GM19324 (cell line): ENCODE data around the gene FETUB.

Experiments
- ATAC-seq: cut with Tn5 transposase; IDR thresholded peaks from one replicate; pipeline ENCODE4 v1.9.1; 2021; ENCODE audit warnings: mild to moderate bottlenecking, moderate library complexity; ENCODE audit not compliant: unreplicated experiment, low FRiP score

The FETUB gene

DNA sequence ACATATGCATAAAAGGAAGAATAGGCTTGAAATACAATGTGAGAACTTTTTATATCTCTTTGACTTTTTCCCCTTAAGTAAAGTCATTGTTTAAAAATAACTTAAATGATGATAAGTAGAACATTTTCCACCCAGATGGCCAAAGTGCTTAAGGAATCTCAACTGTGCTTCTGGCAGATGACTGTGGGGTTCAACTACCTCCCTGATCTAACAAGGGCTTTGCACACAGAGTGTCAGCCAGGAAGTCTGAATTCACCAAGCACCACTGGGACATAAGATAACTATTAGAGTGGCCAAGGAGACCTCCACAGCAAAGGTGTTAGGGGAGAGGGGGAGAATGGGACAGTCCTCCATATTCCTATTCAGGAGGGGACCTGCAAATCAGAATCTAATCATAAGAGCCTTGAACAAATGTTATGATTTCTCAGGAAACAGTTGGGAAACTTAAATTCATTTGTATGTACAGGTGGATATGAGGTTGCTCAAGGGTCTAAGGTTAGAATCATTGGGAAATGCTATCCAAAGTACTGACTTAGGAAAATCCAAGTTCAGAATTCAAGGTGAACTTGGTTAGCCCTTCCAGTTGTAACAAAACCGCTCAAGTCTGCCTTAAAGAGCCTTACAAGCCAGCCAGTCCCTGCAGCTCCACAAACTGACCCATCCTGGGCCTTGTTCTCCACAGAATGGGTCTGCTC lies at the start of gene FETUB:
TSS of gene FETUB (plus strand) at position 622 of the 695 bp plus-strand sequence. CDS start at position 684, 62 bp downstream.
- ATAC-seq: no peak

DNA sequence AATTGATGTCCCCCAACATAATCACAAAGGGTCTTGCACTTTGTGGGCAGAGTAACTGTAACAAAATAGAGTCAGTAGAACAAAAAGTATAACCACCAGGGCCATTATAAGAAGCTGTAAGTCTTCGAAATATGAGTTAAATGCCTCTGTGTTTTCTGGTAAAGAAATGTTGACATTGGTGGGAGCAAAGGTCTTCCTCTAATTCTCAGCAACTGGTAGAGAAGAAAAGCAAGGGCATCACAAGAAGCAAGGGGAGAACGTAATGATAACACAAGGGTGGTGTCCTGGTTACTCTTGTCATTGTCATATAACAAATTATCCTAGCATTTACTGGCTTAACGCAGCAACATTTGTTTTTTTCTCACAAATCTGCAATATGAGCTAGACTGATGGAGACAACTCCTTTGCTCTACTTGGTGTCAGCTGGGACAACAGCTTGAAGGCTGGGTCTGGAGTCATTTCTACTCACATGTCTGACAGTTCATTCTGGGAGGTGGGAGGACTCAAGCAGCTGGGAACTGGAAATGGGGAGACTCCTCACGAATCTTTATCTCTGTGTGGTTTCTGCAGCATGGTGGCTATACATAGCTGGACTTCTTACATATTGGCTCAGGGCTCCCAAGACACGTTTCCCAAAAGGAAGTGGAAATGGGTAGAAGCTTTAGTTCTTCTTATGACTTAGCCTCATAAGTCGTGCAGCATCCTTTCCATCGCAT lies 49.5 kb upstream of the FETUB start:
- no peak for ATAC-seq

DNA sequence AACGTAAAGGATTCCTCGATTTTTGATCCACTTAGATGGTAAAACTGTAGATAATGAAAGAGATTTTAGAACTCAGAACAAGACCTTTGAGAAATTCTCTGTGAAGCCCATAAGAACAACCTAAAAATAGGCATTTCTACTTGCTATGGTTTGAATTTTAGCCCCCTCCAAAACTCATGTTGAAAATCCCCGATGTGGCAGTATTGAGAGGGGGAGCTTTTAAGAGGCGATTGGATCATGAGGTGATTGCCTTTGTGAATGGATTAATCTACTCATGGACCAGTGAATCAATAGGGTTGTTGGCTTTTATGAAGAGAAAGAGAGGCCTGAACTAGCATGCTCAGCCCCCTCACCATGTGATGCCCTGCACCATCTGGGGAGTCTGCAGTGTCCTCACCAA lies 47.5 kb upstream of the FETUB start:
- ATAC-seq: no peak

GRCh38 chr3:186593862-186594261 lies 46.3 kb upstream of the FETUB start:
- no peak for ATAC-seq

- no peak for ATAC-seq
Measured at GRCh38 chr3:186594591-186595113, 45.5 kb upstream of the FETUB start.

DNA sequence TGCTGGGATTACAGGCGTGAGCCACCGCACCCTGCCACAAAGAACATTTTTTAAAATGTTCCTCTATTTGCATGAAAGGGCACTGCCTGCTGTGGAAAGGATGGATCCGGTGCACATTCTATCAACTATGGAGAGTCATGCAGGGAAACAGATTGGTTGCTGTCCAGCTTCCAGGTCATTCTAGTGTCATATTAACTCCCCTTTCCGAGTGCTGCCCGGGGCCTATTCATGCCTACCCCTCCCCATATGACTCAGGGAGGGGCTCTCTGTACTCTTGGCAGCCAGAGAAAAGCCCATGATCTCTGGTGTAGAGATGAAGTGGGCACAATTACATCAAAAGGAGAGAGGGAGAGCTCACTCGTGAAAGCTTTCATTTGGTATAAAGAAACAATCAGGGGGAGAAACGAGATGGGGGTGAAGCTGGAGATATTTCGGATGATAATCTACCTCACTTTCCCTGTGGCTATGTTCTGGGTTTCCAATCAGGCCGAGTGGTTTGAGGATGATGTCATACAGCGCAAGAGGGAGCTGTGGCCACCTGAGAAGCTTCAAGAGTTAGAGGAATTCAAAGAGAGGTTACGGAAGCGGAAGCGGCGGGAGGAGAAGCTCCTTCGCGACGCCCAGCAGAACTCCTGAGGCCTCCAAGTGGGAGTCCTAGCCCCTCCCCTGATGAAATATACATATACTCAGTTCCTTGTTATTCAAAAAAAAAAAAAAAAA lies 43.5 kb upstream of the FETUB start:
- no peak for ATAC-seq

GRCh38 chr3:186598108-186598784 lies 42.0 kb upstream of the FETUB start:
- ATAC-seq: no peak

DNA sequence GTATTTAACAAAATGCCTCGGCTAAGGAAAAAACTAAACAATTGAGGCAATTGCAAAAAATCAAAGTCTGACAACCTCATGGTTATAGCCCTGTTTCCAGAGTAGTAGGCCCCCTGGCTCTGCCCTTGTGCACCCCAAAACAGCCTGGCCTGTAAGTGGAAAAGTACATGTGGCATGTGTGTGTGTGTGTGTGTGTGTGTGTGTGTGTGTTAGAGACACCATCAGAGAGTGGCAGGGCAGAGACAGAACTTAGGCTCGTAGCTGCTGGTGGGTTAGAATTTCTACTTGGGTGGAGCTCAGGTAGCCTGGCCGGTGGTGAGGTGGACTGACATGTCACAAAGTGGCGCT lies 41.4 kb upstream of the FETUB start:
- ATAC-seq: no peak

- ATAC-seq: no peak
Measured at GRCh38 chr3:186599142-186599784, 40.9 kb upstream of the FETUB start.

DNA sequence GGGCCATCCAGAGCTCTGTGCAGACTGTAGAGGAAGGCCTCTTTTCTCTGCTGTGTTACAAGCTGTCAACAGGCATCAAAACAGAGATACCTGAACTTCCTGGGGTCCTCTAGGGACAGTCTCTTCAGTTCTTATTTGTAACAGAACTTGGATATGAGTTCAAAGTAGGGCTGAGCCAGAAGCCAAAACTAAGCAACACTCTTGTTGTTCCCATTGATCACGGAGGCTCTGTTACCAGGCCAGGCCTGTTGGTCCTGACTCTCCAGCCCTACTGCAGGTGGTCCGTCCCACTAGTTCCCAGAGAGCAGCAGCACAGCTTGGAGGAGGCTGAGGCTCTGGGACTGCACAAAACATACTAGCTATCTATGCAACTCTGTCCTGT lies 40.4 kb upstream of the FETUB start:
- no peak for ATAC-seq

DNA sequence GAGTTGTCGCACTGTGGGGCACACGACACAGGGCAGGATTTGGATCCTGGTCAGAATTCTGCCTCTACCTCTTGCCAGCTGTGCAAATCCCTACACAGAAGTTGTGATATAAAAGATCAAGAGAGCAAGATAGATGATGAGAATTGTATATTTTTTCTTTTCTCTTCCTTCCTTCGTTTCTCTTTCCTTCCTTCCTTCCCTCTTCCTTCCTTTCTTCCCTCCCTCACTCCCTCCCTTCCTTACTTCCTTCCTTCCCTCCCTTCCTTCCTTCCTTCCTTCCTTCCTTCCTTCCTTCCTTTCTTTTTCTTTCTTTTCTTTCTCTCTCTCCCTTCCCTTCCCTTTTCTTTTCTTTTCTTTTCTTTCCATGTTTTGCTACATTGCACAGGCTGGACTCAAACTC lies 39.3 kb upstream of the FETUB start:
- ATAC-seq: no peak

GRCh38 chr3:186603159-186603558 lies 37.0 kb upstream of the FETUB start:
- no peak for ATAC-seq

DNA sequence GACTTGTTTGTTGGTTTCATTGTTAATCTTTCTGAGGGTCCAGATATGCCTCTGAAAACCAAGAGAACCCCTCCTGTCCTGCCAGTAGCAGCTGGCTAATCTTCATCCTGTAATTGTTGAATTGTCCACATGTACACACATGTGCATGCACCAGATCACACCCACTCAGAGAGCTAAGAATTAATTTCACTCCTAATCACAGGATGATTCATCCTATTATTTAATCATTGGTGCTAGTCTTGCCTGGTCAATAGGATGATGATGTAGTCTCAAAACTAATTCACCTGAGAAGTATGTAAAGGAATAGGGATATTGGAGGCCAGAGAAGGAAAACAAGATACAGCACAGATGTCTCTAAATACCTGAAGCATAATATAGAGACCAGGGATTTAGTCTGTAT lies 35.1 kb upstream of the FETUB start:
- no peak for ATAC-seq

- no peak for ATAC-seq
Measured at GRCh38 chr3:186605561-186606545, 34.3 kb upstream of the FETUB start.

DNA sequence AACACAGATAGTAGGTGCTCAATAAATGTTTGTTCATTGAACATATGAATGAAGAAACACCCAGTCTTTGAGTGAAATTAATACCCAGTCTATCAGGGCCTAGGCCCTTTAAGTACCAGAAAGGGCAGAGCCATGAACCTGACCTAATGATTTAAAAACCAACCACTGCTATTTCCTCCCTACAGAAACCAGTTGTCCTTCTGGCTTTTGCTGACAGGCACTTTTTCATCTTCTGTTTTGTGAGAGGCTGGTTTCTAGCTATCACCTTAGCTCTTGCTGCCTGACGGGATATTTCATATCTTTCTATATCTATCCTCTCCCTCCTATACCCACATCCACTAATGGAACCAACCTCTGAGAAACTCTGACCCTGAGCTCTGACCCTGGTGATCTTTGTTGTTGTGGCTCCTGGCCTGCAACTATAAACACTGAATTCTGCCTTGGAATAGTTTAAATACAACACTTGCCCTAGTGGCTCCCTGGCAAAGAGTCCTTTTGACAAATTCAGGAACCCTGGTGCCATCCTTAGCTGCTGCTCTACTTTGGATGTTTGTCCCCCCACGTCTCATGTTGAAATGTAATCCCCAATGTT lies 31.5 kb upstream of the FETUB start:
- ATAC-seq: no peak

- no peak for ATAC-seq
Measured at GRCh38 chr3:186609247-186609868, 30.8 kb upstream of the FETUB start.

GRCh38 chr3:186612065-186612464 lies 28.1 kb upstream of the FETUB start:
- ATAC-seq: no peak
